NCI-H1048 (cell line): ENCODE measurements around the gene C5.

Experiments
- DNase-seq: peaks from one replicate; lab custom pipeline; 2025; lab: John Stamatoyannopoulos, UW

Gene C5

GRCh38 chr9:120924698-120925534 lies 125.2 kb downstream of the C5 start:
- DNase-seq = no peak

- no peak for DNase-seq
These were observed 126.3 kb downstream of the C5 start for GRCh38 chr9:120923620-120924328.

DNA sequence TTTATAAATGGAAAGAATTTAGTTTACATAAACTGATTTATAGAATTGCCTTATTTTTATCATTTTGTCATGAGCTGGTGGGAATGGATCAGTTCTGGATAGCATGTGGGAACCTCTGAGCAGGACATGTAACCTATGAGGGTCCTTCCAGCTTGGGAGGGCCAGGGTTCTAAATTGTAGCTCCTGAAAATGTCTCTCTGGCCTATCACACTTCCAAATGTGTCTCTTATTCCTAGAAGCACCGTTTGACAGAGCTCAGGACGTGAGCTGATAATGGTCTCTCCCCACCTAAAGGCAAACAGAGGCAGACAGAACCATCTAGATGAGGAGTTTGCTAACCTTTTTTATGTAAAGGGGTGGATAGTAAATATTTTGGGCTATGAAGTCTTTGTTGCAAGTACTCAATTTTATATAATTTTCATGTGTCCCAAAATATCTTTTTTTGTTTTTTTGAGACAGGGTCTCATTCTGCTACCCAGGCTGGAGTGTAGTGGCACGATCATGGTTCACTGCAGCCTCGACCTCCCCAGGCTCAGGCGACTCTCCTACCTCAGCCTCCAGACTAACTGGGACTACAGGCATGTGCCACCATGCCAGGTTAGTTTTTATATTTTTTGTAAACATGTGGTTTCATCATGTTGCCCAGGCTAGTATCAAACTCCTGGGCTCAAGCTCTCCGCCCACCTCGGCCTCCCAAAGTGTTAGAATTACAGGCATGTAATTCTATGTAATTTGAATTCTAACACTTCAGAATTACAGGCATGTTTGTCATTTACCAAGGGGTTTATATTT lies 127.5 kb downstream of the C5 start:
- DNase-seq = no peak

DNA sequence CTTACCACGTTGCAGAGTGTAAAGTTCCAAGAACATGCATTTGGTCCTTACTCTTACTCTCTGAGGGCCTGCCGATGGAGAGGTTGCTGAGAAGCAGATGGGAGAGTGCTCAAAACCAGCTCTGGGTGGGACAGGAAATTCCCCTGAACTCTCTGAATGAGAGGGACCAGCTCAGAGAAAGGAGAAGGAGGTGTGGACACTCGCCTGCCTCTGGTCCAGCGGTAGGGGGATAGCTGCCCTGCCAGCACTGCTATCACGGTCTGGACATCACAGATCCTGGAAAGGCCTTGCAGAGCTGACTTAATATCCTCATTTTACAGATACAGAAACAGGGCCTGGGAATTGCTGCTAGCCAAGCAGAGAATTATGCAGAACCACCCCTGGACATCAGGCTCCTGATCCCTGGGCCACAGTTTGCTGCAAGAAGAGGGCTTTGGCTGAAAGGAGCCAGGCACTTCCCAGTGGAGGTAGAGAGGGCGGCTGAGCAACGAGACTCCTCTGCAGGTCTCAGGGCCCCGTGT lies 128.4 kb downstream of the C5 start:
- DNase-seq = no peak

DNA sequence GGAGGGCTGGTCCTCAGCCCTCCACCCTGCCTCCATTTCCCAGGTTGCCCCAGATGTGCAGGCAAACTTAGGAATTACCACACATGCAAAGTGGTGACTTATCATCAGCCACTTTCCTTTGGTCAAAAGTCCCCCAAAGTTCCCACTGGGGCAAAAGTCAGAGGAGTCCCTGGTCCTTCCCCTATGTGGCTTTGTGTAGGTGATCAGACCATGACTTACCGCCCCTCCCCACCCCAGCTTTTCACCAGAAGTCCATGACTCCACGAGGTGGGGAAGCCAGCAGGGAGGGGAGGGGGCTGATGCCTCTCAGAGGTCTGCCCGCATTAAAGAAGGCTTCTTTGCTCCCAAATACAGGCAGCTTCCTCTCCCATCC lies 129.3 kb downstream of the C5 start:
- no peak for DNase-seq

- no peak for DNase-seq
These were observed 130.0 kb downstream of the C5 start for GRCh38 chr9:120919843-120920805.

DNA sequence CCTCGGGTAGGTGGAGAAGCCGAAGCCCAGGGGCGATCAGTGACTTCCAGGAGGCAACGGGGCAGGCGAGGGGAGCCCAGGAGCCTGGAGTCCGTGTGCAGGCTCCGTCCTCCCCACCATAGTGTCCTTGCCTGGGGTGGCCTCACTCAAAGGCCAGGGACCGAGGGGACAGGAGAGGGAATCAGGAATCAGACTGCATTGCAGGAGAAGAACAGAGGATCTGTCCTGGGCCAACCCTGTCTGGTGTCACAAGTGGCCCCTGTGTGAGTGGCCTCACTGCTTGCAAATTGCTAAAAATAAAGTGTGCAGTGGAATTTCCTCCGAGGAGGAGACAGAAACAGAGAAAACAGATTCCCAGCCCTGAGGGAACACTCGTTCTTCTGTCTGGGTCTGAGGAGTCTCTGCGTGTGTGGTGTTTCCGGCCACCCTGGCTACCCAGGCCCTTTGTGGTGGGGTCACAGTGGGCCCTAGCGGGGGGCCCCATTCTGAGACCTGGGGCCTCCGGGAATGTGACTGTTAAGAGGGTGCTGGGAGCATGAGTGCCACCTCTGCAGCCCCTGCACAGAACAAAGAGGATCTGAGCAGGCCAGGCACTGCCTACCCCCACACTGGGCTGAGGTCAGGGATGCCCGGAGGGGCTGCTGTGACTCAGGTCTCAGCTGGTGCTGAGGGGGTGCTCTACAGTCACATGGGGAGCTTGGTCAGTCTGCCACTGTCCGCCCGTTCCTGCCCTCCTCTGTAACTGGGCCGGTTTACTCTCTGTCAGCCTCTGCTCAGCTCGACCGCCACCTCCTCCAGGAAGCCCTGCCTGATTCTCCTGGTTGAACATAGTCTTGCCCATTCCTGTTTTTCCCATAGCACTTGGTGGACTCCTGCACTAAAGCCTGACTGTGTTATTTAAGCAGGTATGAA lies 130.9 kb downstream of the C5 start:
- DNase-seq = no peak

DNA sequence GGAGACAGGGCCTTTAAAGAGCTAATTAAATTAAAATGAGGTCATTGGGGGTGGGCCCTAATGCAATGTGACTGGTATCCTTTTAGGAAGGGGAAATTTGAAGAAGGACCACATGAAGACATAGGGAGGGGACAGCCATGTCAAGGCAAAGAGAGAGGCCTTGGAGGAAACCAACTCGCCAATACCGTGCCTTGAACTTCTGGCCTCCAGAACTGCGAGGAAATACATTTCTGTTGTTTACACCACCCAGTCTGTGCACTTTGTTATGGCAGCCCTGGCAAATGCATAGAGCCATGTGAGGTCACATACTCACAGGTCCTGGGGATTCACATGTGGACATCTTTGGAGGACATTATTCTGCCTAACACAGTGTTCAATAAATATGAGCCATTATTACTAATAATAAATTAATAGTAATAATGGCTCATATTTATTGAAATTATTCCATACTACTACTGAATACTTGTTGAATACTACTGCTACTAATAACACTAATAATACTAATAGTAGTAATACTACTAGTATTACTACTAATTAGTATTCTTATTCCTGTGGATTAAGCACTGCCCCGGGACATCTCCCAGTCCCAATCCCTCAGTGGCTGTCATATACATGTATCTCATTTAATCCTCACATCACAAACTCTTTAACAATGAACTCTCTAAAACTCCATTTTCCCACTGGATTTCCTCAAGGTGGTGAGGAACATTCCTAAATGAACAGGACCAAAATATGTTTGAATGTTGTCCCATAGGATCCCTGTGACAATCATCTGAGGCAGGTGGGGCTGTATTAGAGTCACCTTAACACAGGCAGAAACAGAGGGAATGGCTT lies 131.9 kb downstream of the C5 start:
- DNase-seq = no peak

- no peak for DNase-seq
These were observed 132.8 kb downstream of the C5 start for GRCh38 chr9:120916991-120917880.

DNA sequence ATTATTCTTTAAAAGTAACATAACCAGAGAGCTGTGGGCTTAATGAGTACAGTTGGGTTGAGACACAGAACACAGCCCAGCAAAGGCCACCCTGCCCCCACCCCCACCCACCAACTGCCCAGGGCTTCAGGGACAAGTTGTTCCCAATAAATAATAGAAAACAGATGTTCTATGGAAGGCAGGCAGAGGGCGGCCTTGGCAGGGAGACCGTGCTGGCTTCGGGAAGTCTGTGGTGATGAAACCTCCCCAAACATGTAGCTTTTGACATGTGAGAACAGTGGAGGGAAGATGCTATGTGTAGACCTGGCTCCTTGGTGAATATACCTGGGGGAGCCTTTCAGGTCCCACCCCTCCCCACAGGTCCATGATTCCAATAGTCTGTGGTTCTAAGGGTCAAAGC lies 133.5 kb downstream of the C5 start:
- no peak for DNase-seq

- DNase-seq = no peak
These were observed 134.1 kb downstream of the C5 start for GRCh38 chr9:120915854-120916470.

- DNase-seq = no peak
These were observed 135.1 kb downstream of the C5 start for GRCh38 chr9:120914953-120915352.

DNA sequence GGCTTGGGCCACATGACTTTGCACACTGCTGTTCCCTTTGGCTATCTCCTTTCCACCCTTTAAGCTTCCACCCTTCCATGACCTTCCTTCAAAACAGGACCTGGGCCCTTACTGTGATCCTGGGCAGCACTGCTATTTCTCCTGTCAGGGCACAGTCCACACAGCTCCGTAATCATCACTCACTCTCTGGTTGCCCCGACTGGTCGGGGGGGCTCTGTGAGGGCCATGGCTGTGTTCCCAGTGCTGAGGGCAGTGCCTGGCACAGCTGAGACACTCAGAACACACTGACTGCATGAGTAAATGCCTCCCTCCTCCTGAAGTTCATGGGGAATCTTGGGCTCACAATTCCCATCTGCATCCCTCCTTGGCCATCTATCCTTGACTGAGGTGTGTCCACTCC lies 135.7 kb downstream of the C5 start:
- no peak for DNase-seq

- DNase-seq = no peak
These were observed 136.3 kb downstream of the C5 start for GRCh38 chr9:120913647-120914264.

- DNase-seq = no peak
These were observed 137.0 kb downstream of the C5 start for GRCh38 chr9:120912958-120913646.

DNA sequence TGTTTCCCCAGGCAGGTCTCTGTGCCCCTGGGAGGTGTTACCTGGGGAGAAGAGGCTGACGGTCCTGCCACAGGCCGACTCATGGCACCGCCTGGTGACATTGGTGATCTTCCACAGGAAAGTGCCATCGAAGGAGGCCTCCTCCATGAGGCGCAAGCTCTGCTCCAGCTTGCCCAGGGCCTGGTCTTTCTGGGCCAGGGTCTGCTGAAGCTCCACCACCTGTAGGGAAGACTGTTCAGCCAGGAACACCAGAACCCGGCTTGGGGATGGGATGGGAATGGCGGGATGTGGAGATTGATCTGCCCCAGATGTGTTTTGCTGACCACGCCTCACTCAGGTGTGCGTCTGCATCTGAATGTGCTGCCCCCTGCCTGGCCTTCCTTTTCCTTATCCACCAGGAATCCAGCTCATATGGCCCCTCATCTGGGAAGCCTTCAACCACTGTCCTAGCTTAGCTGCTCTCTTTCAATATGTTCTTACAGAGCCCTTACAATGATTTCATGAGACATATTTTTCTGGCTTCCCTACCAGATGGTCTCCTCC lies 138.7 kb downstream of the C5 start:
- no peak for DNase-seq

DNA sequence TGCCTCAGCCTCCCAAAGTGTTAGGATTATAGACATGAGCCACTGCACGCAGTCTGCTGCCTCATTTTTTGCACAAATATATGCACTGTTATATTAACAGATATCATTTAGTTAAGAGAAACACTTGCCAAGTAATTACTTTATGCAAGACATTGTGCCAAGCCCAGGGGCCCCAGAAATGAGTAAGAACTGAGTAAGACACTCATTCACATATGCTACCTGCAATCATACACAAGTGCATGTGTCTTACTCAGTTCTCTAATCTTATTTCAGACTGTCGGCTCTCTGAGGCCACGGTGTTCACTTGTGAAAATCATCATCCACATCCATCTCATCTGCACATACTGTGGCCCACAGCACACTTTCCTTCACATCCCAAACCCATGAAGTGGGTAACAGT lies 139.4 kb downstream of the C5 start:
- DNase-seq = no peak
